AG10803 (cell line): ENCODE measurements around the gene DUSP7.

ENCODE experiments used
- DNase-seq: peaks from one replicate; pipeline ENCODE4 v3.0.0; 2010; ENCODE audit warnings: low read depth
- H3K4me3 ChIP-seq: 2 replicates; pipeline ENCODE4 v1.5.1; 2011; ENCODE audit warnings: mild to moderate bottlenecking, low read length, control low read depth
- CTCF ChIP-seq: conservative IDR thresholded peaks from 2 replicates; pipeline ENCODE4 v1.5.1; 2011; ENCODE audit warnings: mild to moderate bottlenecking, low read length, control low read depth, inconsistent platforms

The DUSP7 gene

GRCh38 chr3:52067046-52067445 is 10.7 kb upstream of the DUSP7 start:
- DNase-seq = no peak
- no peak for TF ChIP-seq CTCF
- H3K4me3 ChIP-seq = no peak overlapping the region

GRCh38 chr3:52065264-52065756 is 8.9 kb upstream of the DUSP7 start:
- TF ChIP-seq CTCF = no peak
- DNase-seq = no peak
- H3K4me3 ChIP-seq = no peak overlapping the region

- TF ChIP-seq CTCF = no peak
- DNase-seq = no peak
- H3K4me3 ChIP-seq = no peak overlapping the region
Observed at GRCh38 chr3:52064561-52064960, 8.2 kb upstream of the DUSP7 start.

- DNase-seq = no peak
- H3K4me3 ChIP-seq = no peak overlapping the region
- no peak for TF ChIP-seq CTCF
Observed at GRCh38 chr3:52063026-52063723, 6.8 kb upstream of the DUSP7 start.

GRCh38 chr3:52062505-52062904 is 6.1 kb upstream of the DUSP7 start:
- H3K4me3 ChIP-seq = no peak overlapping the region
- no peak for TF ChIP-seq CTCF
- peak; percentile 93 for DNase-seq

GRCh38 chr3:52061121-52061910 is 4.9 kb upstream of the DUSP7 start:
- no peak for TF ChIP-seq CTCF
- H3K4me3 ChIP-seq = no peak overlapping the region
- no peak for DNase-seq

- H3K4me3 ChIP-seq = no peak overlapping the region
- TF ChIP-seq CTCF = no peak
- no peak for DNase-seq
Observed at GRCh38 chr3:52059781-52060180, 3.4 kb upstream of the DUSP7 start.
